Activated CD8-positive, alpha-beta T cell treated with anti-CD3 and anti-CD28 coated beads for 36 hours (primary cell): Measurements from ENCODE around the gene TMEFF2. TPM values are rescaled to one million over a fixed set of nuclear protein-coding genes. Genes with fewer than 3 reads are reported as not detected.
"Not testable (repeated sequence)": the region's sequence is repeated elsewhere in the genome, so short reads cannot be mapped to it uniquely, and the experiment has no call there.

ENCODE experiments used
- ATAC-seq: fragments of 200-7000 bp; cut with Tn5 transposase; one replicate; pipeline ENCODE4 v1.10.0; 2021; ENCODE audit warnings: mild to moderate bottlenecking, moderate library complexity
- CTCF ChIA-PET: fragments of 350-600 bp; sonication (Branson Sonifier 250); formaldehyde crosslinking; loops from one replicate; lab custom pipeline; 2021; ENCODE audit warnings: antibody characterized with exemption; lab: Charles Lee
- POLR2A ChIA-PET: fragments of 350-600 bp; sonication (Branson Sonifier 250); formaldehyde crosslinking; loops from one replicate; lab custom pipeline; 2021; ENCODE audit warnings: antibody characterized with exemption; lab: Charles Lee
- DNase-seq: peaks from one replicate; pipeline ENCODE4 v3.0.0-alpha.2; 2020
- H3K27ac Mint-ChIP-seq: one replicate; pipeline ENCODE4 v1.8.0; 2021; ENCODE audit warnings: mild to moderate bottlenecking, mixed read lengths
- H3K27me3 Mint-ChIP-seq: one replicate; pipeline ENCODE4 v1.8.0; 2021; ENCODE audit warnings: mixed read lengths
- H3K36me3 Mint-ChIP-seq: one replicate; pipeline ENCODE4 v1.8.0; 2021; ENCODE audit warnings: low read depth, mixed read lengths
- H3K4me1 Mint-ChIP-seq: one replicate; pipeline ENCODE4 v1.8.0; 2021; ENCODE audit warnings: low read depth, mixed read lengths
- H3K4me3 Mint-ChIP-seq: one replicate; pipeline ENCODE4 v1.8.0; 2021; ENCODE audit warnings: mild to moderate bottlenecking, moderate library complexity, mixed read lengths
- H3K9me3 Mint-ChIP-seq: one replicate; pipeline ENCODE4 v1.8.0; 2021; ENCODE audit warnings: mixed read lengths
- intact Hi-C: fragments of 100-400 bp; cut with micrococcal nuclease; formaldehyde crosslinking; loops from one replicate; pipeline ENCODE4 v1.10.0; 2022
- total RNA-seq, 2 experiments: library from RNA; stranded (reverse); gene quantifications; one replicate each; pipeline ENCODE4 v1.2.3, GENCODE V29; 2021
- TF ChIP-seq, protein P1 (sequence below): fragments of 200-600 bp; IDR thresholded peaks from one replicate; pipeline ENCODE4 v1.8.0; 2022; ENCODE audit warnings: antibody characterized with exemption, mild to moderate bottlenecking

Gene TMEFF2
- total RNA-seq, 2 experiments from 2014 or later, result not detected

DNA sequence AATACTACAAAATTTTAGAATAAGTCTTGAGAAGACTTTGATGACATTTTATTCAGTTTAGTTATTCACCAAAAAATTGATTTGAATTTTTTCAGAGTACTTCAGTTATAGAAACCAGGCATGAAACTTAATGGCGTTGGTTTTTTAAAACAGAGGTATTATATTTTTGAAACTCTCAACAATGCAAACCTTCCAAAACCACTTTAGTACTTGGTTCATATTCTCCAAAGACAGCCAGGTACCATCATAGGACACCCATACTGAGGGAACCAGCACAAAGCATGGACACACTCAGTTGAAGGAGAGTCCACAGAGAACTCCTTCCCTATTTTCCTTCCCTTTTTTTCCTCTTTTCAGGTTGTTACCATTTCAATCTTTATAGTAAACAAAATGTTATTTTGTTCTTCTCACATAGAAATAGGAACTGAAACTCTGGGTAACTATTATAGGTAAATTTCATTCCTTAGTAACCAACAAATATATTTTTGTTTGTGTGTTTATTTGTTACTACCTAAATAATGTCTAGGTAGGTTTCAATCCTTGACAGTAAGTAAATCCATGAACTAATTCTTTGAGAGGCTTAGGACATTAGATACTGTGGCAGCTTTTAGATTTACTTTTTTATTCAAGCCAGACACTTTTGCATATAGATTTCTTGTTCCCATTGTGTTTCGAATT lies 95.8 kb downstream of the TMEFF2 start:
- ChIA-PET CTCF (interaction anchor here (1.3 to 1.4 kb wide), 2 partner anchors 8 to 16 kb away, joined by 3 read pairs; no protein-coding TSS in a partner anchor), POLR2A (no interaction called here)
- ATAC-seq, result no peak
- Mint-ChIP-seq H3K4me3 (no peak overlapping the region), H3K27me3 (peaks cover 5% of the 10 kb centered on the region), H3K9me3 (no peaks in the 10 kb centered on the region), H3K36me3 (no peaks in the 10 kb centered on the region), H3K4me1 (no peaks in the 10 kb centered on the region), H3K27ac (no peak overlapping the region)
- intact Hi-C loops, result no loop called here
- TF ChIP-seq, protein P1, sequence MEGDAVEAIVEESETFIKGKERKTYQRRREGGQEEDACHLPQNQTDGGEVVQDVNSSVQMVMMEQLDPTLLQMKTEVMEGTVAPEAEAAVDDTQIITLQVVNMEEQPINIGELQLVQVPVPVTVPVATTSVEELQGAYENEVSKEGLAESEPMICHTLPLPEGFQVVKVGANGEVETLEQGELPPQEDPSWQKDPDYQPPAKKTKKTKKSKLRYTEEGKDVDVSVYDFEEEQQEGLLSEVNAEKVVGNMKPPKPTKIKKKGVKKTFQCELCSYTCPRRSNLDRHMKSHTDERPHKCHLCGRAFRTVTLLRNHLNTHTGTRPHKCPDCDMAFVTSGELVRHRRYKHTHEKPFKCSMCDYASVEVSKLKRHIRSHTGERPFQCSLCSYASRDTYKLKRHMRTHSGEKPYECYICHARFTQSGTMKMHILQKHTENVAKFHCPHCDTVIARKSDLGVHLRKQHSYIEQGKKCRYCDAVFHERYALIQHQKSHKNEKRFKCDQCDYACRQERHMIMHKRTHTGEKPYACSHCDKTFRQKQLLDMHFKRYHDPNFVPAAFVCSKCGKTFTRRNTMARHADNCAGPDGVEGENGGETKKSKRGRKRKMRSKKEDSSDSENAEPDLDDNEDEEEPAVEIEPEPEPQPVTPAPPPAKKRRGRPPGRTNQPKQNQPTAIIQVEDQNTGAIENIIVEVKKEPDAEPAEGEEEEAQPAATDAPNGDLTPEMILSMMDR, result no peak
- DNase-seq, result no peak

DNA sequence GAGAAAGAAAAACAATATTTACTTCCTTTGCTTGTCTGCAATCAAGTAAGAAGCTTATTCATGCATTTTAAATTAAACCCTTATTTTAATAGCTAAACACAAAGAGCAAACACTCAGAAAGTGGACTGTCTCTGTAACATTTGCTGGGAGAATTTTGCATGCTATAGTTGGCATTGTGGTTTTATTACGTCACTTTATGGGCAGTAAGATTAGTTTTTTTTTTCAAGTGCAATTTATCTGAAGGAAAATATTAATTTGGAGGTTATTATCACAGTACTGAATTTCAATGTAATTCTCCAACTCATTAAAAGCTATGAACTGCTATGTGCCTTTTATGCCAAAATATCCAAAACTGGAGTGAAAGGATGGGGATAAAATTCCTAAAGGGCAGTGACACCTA lies 103.3 kb downstream of the TMEFF2 start:
- H3K27me3 Mint-ChIP-seq, result no peaks in the 10 kb centered on the region
- ChIA-PET POLR2A (no interaction called here), CTCF (no interaction called here)
- ATAC-seq, result no peak
- H3K4me1 Mint-ChIP-seq, result no peaks in the 10 kb centered on the region
- no peak overlapping the region for H3K27ac Mint-ChIP-seq
- TF ChIP-seq, protein P1, result no peak
- H3K4me3 Mint-ChIP-seq, result no peak overlapping the region
- no peaks in the 10 kb centered on the region for H3K36me3 Mint-ChIP-seq
- H3K9me3 Mint-ChIP-seq, result no peaks in the 10 kb centered on the region
- intact Hi-C loops, result no loop called here
- DNase-seq, result no peak

DNA sequence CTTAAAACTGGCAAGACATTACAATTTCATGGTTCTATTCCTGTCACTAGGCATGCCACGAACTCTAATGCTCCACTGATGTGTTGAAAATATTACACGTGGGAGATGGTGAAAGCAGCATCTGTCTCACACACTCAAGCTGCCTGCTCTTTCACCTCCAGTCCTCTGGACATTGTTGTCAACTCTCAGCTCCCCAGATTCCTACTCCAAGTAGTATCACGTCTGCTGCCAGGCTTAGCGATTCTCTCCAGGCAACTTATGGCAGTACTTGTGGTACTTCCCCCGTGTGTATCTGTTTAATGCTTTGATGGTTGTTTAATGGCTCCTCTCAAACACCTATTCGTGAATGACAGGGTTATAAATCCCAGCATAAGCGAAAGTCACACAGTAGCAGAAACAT lies 103.8 kb downstream of the TMEFF2 start:
- Mint-ChIP-seq H3K4me1 (no peaks in the 10 kb centered on the region), H3K27me3 (no peaks in the 10 kb centered on the region), H3K27ac (no peak overlapping the region), H3K36me3 (no peaks in the 10 kb centered on the region), H3K4me3 (no peak overlapping the region), H3K9me3 (no peaks in the 10 kb centered on the region)
- DNase-seq, result no peak
- ChIA-PET CTCF (no interaction called here), POLR2A (no interaction called here)
- intact Hi-C loops, result no loop called here
- TF ChIP-seq, protein P1, result no peak
- ATAC-seq, result no peak

DNA sequence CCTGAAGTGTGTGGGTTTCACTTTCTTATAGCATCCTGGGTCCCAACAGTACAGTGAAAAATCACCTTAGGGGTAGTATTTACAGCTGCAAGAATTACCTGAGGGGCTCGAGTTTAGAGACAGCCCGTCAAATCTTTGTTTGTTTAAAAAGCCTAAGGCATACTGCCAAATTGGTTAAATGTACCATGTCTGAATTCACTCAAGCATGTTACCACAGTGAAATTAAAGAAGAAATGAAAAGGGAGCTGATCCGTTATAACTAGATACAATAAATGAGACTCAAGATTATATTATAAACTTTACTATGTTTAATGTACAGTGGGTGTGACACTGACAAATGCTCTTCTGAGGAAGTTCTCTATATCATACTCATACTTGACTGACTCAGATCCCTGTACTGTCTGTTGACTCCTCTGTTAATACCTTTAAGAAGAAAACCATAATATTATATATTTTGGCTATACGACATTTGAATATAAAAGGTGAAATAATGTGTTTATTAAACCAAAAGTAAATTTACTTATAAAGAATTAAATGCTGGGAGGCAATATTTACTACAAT lies 107.3 kb downstream of the TMEFF2 start:
- Mint-ChIP-seq H3K27me3 (no peaks in the 10 kb centered on the region), H3K36me3 (no peaks in the 10 kb centered on the region), H3K4me1 (no peaks in the 10 kb centered on the region), H3K4me3 (no peak overlapping the region), H3K27ac (no peak overlapping the region), H3K9me3 (no peaks in the 10 kb centered on the region)
- DNase-seq (no peak), ATAC-seq (no peak)
- TF ChIP-seq, protein P1, result no peak
- POLR2A ChIA-PET, result no interaction called here
- CTCF ChIA-PET, result interaction anchor here (0.9 kb wide), 1 partner anchor 16 kb away, joined by 3 read pairs; no protein-coding TSS in a partner anchor
- intact Hi-C loops, result no loop called here

DNA sequence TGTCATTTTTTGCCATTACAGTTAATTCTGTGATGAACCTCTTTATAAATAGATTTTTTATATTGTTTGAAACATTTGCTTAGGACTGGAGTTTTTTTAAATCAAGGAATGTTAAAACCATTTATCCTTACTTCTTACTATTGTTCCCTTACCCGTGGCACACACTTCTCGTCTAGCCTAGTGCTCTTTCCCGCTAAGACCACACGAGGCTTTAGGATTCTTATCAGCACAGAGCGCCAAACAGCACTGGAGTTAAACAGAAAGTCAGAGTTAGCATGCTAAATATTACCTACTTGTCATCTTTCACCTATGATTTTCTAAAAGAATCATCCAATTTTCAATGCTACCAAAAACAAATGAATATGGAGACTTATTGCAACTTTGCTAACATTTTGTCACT lies 112.6 kb downstream of the TMEFF2 start:
- H3K4me1 Mint-ChIP-seq, result peaks cover 2% of the 10 kb centered on the region
- no peaks in the 10 kb centered on the region for H3K36me3 Mint-ChIP-seq
- no peak for ATAC-seq
- peaks cover 2% of the 10 kb centered on the region for H3K9me3 Mint-ChIP-seq
- no peaks in the 10 kb centered on the region for H3K27me3 Mint-ChIP-seq
- CTCF ChIA-PET, result no interaction called here
- intact Hi-C loops, result no loop called here
- POLR2A ChIA-PET, result no interaction called here
- H3K27ac Mint-ChIP-seq, result no peak overlapping the region
- no peak overlapping the region for H3K4me3 Mint-ChIP-seq
- TF ChIP-seq, protein P1, result no peak
- DNase-seq, result no peak

DNA sequence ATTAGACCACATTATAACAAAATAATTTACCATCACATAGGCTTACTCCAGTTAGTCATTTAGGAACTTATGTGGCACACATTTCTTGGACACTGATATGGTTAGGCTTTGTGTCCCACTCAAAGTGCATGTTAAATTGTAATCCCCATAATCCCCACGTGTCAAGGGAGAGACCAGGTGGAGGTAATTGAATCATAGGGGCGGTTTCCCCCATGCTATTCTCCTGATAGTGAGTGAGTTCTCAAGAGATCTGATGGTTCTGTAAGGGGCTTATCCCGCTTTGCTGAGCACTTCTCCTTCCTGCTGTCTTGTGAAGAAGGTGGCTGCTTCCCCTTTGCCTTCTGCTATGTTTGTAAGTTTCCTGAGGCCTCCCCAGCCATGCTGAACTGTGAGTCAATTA lies 114.6 kb downstream of the TMEFF2 start:
- H3K27me3 Mint-ChIP-seq, H3K4me1 Mint-ChIP-seq, H3K36me3 Mint-ChIP-seq, H3K27ac Mint-ChIP-seq, H3K4me3 Mint-ChIP-seq, DNase-seq, POLR2A ChIA-PET, ATAC-seq, intact Hi-C loops, CTCF ChIA-PET, H3K9me3 Mint-ChIP-seq: not testable (repeated sequence)
